Activated naive CD4-positive, alpha-beta T cell treated with anti-CD3 and anti-CD28 coated beads, Interleukin-2, amount 50 U/mL, for 16 hours (primary cell): ENCODE results near the gene BLOC1S5.

ENCODE experiments used
- DNase-seq: peaks from one replicate; pipeline ENCODE4 v3.0.0-alpha.2; 2020

Gene BLOC1S5, protein sequence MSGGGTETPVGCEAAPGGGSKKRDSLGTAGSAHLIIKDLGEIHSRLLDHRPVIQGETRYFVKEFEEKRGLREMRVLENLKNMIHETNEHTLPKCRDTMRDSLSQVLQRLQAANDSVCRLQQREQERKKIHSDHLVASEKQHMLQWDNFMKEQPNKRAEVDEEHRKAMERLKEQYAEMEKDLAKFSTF

DNA sequence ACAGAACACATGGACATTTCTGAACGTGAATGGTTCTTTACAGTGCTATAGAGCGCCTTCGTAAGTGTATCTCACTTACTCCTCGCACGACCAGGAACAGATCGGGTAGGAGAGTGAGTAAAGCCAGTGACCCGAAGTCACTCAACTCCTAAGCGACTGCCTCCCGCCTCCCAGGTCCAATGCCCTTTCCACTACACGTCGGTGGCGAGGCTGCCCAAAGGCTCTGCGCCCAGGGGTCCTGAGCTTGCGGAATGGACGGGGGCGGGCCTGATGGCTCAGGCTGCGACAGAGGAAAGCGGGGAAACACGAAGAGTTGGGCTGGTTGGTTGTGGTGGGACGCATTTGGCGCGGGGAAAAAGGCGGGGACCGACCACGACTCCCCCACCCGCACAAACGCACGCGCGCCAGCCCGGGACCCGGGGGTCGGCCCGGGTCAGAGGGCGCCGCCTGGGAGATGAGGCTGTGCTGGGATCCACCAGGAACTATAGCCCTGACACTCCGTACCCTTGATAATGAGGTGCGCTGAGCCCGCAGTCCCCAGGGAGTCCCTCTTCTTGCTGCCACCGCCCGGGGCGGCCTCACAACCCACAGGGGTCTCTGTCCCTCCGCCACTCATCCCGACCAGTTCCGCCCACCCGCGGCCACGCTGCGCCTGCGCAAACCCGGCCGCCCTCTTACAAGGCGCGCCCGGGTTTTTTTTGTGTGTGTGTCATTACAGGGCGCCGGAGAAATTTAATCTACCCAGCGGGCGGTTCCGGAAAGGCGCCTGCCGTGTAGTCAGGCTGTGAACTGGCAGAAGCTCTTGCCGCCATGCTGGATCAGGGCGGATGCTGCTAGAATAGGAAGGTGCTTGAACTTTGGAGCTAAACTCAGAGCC lies at the start of gene BLOC1S5:
Gene BLOC1S5 (minus strand): TSS at position 629 of the 877 bp plus-strand sequence. CDS start 13 bp downstream, at position 616.
- peak; percentile 98 for DNase-seq

DNA sequence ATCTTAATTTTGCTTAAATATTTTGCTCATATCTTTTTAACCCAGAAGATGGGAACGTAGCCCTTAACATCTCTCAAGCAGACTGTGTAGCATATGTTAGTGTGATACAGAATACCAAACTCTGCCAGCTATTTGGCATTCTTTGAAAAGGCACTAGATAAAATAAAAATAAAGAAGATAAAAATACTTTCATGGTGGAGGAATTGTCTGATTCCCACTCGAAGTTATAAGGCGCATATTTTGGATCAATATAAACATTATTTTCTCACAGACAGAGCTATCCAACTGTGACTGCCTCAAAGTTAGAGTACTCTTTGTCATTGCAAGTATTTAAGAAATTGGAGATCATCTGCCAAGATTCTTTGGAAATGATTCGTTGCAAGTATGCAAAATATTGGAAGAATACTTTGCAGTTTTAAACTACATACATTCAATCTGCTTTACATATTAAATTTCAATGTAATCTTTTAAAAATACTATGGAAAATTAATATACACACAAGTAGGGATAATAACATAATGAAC lies 49.0 kb upstream of the BLOC1S5 start:
- DNase-seq, result no peak

- no peak for DNase-seq
These were observed 46.5 kb upstream of the BLOC1S5 start for GRCh38 chr6:8110725-8111124.

DNA sequence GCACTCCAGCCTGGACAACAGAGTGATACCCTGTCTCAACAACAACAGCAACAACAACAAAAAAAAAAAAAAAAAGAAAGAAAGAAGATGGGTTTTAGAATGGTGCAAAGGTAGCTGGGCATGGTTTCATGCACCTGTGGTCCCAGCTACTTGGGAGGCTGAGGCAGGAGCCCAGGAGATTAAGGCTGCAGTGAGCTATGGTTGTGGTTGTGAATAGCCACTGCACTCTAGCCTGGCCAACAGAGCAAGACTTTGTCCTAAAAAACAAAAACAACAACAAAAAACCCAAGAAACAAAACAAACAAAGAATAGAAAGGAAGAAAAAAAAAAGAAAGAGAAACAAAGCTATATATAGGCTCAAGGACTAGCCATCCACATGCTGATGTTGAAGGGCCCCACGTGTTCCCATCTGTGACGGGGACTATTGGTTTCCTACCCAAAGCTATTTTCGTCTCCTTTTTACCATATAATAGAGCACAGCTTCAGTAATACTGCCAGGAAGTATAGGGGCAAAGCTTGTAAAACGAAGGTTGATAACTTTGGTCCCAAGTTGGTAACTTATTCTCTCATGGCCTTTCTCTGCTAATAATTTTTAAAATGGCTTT lies 46.0 kb upstream of the BLOC1S5 start:
- no peak for DNase-seq

GRCh38 chr6:8108759-8109539 lies 44.8 kb upstream of the BLOC1S5 start:
- no peak for DNase-seq

- DNase-seq, result no peak
These were observed 44.0 kb upstream of the BLOC1S5 start for GRCh38 chr6:8108031-8108660.

DNA sequence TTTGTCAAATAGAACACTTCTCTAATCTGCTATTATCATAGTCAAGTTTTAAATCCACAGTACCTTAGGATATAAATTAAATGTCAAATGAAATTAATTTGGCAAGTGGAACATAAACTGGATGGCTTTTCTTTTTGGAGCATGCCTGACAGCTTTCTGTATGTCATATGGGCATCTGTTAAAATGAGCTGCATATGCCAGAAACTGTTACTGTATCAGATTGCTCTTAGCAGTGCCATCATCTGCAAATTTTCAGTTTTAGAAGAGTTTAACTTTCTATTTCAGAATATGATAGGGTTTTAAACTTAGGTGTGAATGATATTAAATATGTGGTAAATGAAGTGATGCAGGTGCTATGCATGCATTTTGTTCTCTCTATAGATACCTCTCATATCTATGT lies 41.6 kb upstream of the BLOC1S5 start:
- no peak for DNase-seq

- no peak for DNase-seq
These were observed 39.5 kb upstream of the BLOC1S5 start for GRCh38 chr6:8103726-8104125.

- DNase-seq, result peak; percentile 98
These were observed 38.2 kb upstream of the BLOC1S5 start, which contains the start of gene EEF1E1 for GRCh38 chr6:8102122-8102958. EEF1E1 (minus strand) TSS chr6:8102548; CDS start chr6:8102521, 27 bp downstream.

- DNase-seq, result no peak
These were observed 36.1 kb upstream of the BLOC1S5 start for GRCh38 chr6:8100159-8100854.

DNA sequence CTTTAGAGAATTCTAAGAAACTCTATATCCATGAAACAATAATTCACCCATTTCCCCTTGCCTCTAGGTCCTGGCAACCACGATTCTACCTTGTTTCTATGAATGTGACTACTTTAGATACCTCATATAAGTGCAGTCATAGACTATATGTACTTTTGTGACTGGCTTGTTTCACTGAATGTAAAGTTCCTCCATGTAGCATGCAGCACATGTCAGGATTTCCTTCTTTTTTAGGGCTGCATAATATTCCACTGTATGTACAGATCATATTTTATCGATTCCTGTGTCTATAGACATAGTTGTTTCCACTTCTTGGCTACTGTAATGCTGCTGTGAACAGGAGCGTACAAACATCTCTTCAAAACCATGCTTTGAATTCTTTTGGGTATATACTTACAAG lies 26.5 kb upstream of the BLOC1S5 start:
- no peak for DNase-seq

- no peak for DNase-seq
These were observed 24.7 kb upstream of the BLOC1S5 start for GRCh38 chr6:8088886-8089285.

DNA sequence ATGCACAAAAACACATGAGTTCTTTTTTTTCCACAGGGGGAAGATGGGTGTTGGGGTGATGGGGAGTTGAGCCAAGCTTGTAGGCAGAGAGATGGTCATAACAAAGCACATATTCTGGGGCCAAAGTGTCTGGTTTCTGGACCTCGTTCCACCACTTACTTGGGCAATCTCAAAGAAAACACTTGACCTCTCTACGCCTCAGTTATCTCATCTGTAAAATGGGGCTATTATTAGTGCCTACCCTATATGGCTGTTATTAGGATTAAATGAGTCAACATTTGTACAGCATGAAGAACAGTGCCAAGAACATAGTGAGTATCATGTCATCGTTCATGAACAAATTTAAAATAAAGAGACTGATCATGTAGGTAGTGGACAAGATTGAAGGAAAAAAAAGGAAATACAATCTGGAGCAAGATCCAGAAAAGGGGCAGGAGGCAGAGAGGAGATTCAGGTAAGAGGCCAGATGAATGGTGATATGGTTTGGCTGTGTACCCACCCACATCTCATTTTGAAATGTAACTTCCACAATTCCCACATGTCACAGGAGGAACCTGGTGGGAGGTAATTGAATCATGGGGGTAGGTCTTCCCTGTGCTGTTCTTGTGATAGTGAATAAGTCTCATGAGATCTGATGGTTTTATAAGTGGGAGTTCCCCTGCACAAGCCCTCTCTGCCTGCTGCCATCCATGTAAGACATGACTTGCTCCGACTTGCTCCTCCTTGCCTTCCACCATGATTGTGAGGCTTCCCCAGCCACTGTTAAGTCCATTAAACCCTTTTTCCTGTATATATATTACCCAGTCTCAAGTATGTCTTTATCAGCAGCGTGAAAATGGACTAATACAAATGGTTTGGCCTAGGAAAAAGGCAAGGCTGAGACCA lies 23.9 kb upstream of the BLOC1S5 start:
- DNase-seq, result no peak

DNA sequence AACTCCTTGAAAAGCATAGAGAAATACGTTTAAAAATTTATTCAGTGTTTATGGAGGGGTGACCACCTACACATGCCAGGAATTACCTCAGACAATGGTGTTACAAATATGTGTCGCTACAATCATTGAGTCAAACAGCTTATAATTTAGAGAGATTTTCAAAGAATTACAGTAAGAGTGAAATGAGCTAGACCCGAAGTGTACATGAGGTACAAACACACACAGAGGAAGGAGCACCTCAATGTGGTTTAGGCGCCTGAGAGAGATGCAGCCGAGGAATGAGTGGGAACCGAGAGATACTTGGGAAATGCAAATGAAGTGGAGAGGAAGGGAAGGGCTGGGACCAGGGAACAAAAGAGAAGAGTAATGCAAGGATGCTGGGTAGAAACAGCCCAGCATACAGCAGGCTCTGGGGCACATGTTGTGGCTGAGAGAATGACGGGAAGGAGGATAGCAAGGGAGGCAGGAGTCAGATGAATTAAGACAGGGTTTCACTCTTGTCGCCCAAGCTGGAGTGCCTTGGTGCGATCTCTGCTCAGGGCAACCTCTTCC lies 22.6 kb upstream of the BLOC1S5 start:
- no peak for DNase-seq

GRCh38 chr6:8085053-8085511 lies 20.9 kb upstream of the BLOC1S5 start:
- DNase-seq, result no peak

DNA sequence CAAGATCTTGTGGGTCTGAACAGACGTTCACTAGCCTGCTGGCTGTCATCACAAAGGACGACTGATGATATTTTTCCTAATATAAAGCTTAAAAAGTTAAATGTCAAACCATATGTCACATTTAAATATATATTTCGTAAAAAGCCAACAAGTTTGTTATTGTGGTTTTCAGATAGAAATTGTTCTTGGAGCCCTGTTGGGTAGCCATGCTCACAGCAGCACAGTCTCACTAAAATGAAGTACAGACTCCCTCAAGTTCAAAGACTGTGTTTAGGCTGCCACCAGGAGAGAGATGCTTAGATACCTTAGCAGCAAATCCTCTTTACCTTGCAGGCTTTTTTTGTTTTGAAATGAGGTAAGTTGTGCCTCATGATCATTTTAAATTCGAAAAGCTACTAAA lies 20.4 kb upstream of the BLOC1S5 start:
- no peak for DNase-seq

DNA sequence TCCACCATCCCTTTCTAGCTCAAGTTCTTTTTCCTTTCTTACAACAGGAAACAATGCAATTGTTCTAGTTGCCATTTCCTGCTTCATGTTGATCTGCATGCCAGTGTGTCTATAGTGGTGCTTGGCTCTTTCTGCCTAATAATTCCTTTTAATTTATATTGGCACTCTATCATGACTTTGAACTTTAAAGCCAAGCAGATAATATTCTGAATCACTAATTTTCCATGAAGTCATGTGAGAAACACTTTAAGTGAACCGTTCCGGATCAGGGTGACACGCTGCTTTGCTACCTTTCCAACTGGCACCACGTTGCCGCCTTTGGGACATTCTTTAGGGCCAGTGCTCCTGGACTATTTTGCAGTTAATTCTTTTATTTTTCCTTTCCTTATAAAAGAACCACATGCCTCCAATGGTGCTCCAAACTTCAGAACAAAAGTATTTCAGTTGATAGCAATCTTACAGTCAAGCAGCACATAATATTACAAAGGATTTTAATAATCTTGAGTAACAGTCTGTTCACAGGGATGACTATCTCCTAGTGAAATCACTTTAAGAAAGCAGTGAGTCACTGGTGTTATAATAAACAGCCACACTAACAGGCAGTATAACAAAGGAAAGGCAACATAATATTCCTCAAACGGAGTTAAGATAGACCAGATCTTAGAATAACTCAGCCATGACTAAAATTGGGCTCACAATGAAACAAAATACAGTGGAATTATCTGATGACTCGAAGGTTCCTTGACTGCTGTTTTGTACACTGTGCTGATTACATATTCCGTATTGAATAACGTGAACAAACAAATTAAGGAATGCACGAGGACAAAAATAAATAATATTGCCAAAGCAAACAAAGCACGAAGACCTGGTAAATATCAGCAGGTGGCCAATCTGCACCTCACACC lies 19.0 kb upstream of the BLOC1S5 start:
- no peak for DNase-seq

DNA sequence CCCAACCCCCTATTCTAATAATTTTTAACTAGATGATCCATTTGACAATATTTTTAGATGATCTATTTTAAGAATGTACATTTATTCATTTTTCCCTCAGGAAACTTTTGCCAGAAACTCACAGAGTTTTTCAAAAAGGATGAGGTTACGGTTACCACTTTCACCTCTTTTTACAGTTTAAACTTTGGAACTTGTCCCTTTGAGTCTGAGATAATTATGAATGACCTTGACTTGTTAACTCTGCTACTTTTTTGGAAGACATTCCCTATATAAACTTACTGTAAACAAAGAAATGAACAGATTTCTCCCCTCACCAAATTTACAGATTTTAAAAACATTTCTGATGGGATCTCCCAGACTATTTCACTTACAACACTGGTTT lies 18.4 kb upstream of the BLOC1S5 start:
- DNase-seq, result no peak
